Testis (tissue), 3 donors: Measurements from ENCODE around the gene BAIAP2. TPM values are rescaled to one million over a fixed set of nuclear protein-coding genes. Genes with fewer than 3 reads are reported as not detected.

ENCODE experiments used
- DNase-seq: peaks from one replicate; pipeline ENCODE4 v3.0.0-alpha.2; 2019
- H3K27ac ChIP-seq, 2 donors: fragments of 200-600 bp; sonication (generic); one replicate each; pipeline ENCODE4 v1.5.1; 2019
- H3K27me3 ChIP-seq: fragments of 200-600 bp; sonication (generic); one replicate; pipeline ENCODE4 v1.5.1; 2019
- H3K36me3 ChIP-seq: fragments of 200-600 bp; sonication (generic); one replicate; pipeline ENCODE4 v1.5.1; 2017; ENCODE audit warnings: low read depth; ENCODE audit errors: missing control alignments
- H3K4me1 ChIP-seq: fragments of 200-600 bp; sonication (generic); one replicate; pipeline ENCODE4 v1.5.1; 2019
- H3K4me3 ChIP-seq, 2 donors: fragments of 200-600 bp; sonication (generic); one replicate each; pipeline ENCODE4 v1.5.1; 2017 to 2019
- H3K9me3 ChIP-seq: fragments of 200-600 bp; sonication (generic); one replicate; pipeline ENCODE4 v1.5.1; 2017
- POLR2A ChIP-seq: fragments of 450-650 bp; IDR thresholded peaks from one replicate; pipeline ENCODE4 v1.6.1; 2017; ENCODE audit warnings: antibody characterized with exemption, mild to moderate bottlenecking, moderate library complexity
- WGBS, 2 donors: methylation state at CpG; one replicate each; pipeline ENCODE4 v1.1.5; 2018; 5-methylcytosine and 5-hydroxymethylcytosine counted together
- intact Hi-C: fragments of 100-400 bp; cut with DNase I; formaldehyde crosslinking; loops from one replicate; pipeline ENCODE4 v1.15.1; 2023; ENCODE audit warnings: low total_unique reads
- polyA plus RNA-seq: library from polyadenylated mRNA; stranded (reverse); fragments of 350-450 nt; fragmentation: Illumina TruSeq; extraction: RNeasy Lipid Tissue Mini Kit (QIAGEN cat#74804); gene quantifications from one replicate; pipeline ENCODE4 v1.2.3, GENCODE V29; 2014; ENCODE audit warnings: low read depth, low replicate concordance; ENCODE audit not compliant: insufficient read depth
- total RNA-seq, 2 donors: library from RNA; depleted of rRNA; stranded (reverse); fragments of >200 nt; gene quantifications; one replicate each; pipeline ENCODE4 v1.2.3, GENCODE V29; 2016
- TF ChIP-seq, protein P1 (sequence below), 3 experiments: fragments of 450-650 bp in 2 of 3; fragments of 200-600 bp in 1 of 3; sonication (generic) in 1 of 3; IDR thresholded peaks; one replicate each; pipeline ENCODE4 v1.5.1; 2016 to 2019; ENCODE audit warnings: antibody characterized with exemption in 3 of 3, mild to moderate bottlenecking in 2 of 3, moderate library complexity in 1 of 3

Gene BAIAP2
- total and polyA plus RNA-seq, 3 donors from 2014 or later = 36.7 to 67.5 (median 67.3) TPM

- whole genome bisulfite sequencing, 2 donors = 94 to 95% methylated on average over 33 to 41 of the region's 41 CpGs
- Histone ChIP-seq H3K27me3 (no peaks in the 10 kb centered on the region), H3K36me3 (no peaks in the 10 kb centered on the region), H3K4me1 (no peaks in the 10 kb centered on the region), H3K9me3 (no peaks in the 10 kb centered on the region), H3K27ac (no peak overlapping the region), H3K4me3 (no peak overlapping the region)
- no peak for DNase-seq
- no peak for TF ChIP-seq POLR2A
- TF ChIP-seq, protein P1, sequence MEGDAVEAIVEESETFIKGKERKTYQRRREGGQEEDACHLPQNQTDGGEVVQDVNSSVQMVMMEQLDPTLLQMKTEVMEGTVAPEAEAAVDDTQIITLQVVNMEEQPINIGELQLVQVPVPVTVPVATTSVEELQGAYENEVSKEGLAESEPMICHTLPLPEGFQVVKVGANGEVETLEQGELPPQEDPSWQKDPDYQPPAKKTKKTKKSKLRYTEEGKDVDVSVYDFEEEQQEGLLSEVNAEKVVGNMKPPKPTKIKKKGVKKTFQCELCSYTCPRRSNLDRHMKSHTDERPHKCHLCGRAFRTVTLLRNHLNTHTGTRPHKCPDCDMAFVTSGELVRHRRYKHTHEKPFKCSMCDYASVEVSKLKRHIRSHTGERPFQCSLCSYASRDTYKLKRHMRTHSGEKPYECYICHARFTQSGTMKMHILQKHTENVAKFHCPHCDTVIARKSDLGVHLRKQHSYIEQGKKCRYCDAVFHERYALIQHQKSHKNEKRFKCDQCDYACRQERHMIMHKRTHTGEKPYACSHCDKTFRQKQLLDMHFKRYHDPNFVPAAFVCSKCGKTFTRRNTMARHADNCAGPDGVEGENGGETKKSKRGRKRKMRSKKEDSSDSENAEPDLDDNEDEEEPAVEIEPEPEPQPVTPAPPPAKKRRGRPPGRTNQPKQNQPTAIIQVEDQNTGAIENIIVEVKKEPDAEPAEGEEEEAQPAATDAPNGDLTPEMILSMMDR (IDR thresholded peaks at IDR 0.05) = no peak
- intact Hi-C loops = no loop called here
Measured at GRCh38 chr17:81130385-81131361, 95.7 kb downstream of the BAIAP2 start.

DNA sequence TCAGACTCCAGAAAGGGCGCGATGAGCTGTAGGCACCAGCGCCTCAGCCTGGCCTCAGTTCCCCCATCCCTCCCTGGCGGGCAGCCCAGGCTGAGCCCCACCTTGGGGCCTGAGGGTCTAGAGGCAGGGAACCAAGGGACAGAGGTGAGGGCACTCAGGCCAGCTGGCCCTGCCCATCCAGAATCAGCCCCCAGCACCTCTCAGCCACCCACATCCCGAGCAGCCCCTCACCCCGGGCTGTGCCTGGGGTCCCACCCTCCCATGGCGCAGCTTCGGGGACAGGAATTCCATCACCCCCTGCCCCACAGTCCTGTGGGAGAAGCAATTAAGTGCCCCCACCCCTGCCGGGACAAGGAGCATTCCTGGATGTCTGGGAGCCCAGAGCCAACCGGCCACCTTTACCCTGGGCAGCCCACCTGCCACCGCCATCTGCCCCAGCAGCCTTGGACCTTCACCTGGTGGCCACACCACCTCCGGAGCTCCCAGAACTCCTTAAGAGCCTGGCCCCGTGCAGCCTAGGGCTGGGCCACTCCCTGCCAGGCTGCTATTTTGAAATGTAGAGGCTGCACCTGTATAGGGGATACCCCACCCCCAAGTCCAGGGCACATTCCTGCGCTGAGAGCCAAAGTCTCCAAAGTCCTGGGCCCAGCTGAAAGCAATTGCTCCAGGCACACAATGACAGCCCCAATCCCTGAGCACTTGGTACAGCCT, 96.7 kb downstream of the BAIAP2 start:
- H3K27ac ChIP-seq = no peak overlapping the region
- no peaks in the 10 kb centered on the region for H3K36me3 ChIP-seq
- 94 to 100% methylated on average over 4 to 14 of the region's 14 CpGs for WGBS, 2 donors
- no peaks in the 10 kb centered on the region for H3K9me3 ChIP-seq
- H3K4me3 ChIP-seq = no peak overlapping the region
- TF ChIP-seq, protein P1 (IDR thresholded peaks at IDR 0.05) = no peak
- no peak for TF ChIP-seq POLR2A
- H3K27me3 ChIP-seq = no peaks in the 10 kb centered on the region
- DNase-seq = no peak
- intact Hi-C loops = no loop called here
- H3K4me1 ChIP-seq = no peaks in the 10 kb centered on the region

DNA sequence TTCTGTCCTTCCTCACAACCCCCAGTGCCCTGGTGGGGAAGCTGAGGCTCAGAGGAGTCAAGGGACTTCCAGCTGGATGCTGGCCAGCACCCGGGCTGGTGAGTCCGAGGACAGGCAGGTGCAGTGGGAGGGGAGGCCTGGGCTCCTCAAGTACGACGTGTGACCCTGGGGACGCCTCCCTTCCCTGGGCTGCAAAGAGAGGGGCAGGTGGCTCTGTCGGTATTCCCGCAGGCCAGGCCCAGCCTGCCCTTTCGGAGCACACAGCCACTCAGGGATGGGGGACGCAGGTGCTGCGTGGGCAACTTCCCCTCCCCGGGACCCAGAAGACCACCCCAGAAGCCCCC, 97.2 kb downstream of the BAIAP2 start:
- TF ChIP-seq, protein P1 (IDR thresholded peaks at IDR 0.05) = no peak
- TF ChIP-seq POLR2A = no peak
- H3K4me3 ChIP-seq = no peak overlapping the region
- no peaks in the 10 kb centered on the region for H3K36me3 ChIP-seq
- intact Hi-C loops = no loop called here
- no peaks in the 10 kb centered on the region for H3K4me1 ChIP-seq
- no peak overlapping the region for H3K27ac ChIP-seq
- H3K9me3 ChIP-seq = no peaks in the 10 kb centered on the region
- 69% methylated on average over 11 of the region's 11 CpGs; no CpG with 5 or more reads in 1 of the 2 donors for WGBS, 2 donors
- no peaks in the 10 kb centered on the region for H3K27me3 ChIP-seq
- no peak for DNase-seq

- Histone ChIP-seq H3K36me3 (no peaks in the 10 kb centered on the region), H3K27ac (no peak overlapping the region), H3K4me1 (no peaks in the 10 kb centered on the region), H3K4me3 (no peak overlapping the region), H3K9me3 (no peaks in the 10 kb centered on the region), H3K27me3 (no peaks in the 10 kb centered on the region)
- intact Hi-C loops = no loop called here
- TF ChIP-seq, protein P1 (IDR thresholded peaks at IDR 0.05) = no peak
- TF ChIP-seq POLR2A = no peak
- 86 to 96% methylated on average over 11 to 22 of the region's 22 CpGs for WGBS, 2 donors
- no peak for DNase-seq
Measured at GRCh38 chr17:81132770-81133723, 98.1 kb downstream of the BAIAP2 start.
